ENCODE results near the gene NMT1. TPM values are rescaled to one million over a fixed set of nuclear protein-coding genes. Genes with fewer than 3 reads are reported as not detected.

NMT1 gene
- total RNA-seq, 4 donors from 2014 or later = 16.1 to 83.8 (median 43.4) TPM

DNA sequence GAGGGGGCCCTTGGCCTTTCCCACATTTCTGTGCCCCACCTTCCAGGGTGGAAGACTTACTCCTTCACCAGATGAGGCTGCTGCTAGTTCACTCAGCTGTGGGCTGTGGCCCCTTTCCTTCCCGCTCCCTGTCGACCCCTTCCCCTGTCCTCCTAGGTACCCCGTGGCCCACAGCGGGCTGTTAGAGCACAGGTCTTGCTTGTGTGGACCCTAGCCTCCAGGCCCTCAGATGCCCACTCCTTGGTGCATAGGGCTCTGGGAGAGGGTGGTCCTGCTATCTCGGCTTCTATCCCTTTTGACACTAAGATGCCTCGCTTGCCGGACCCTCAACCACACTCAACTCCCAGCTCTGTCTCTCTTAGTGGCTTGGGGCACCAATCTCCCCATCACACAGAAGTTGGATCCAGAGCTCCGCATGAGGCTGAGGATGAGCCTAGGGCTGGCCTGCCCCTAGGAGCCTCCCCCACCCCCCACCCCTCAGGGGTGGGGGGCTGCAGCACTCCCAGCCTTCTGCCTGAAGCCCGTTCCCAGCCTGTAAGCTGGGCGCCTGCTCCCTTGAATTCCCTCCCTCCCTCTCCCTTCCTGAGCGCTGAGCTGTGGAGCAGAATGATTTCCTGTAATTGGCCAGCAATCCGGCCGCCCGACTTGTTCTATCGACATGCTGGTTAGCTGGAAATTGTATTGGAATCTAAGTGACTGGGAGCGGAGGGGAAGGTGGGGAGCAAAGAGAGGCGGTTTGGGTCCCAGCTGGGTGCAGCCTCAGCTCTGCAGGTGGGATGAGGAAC is 40.6 kb upstream of the NMT1 start:
- H3K4me1 ChIP-seq = peaks cover 30 to 44% (median 30%) of the 10 kb centered on the region in 4 donors
- peak overlapping the region; percentile 76 to 85 (median 83) for H3K27ac ChIP-seq
- no peaks in the 10 kb centered on the region for H3K36me3 ChIP-seq
- TF ChIP-seq EP300 (IDR thresholded peaks at IDR 0.05; ENCODE audit: low read depth) (no peak), POLR2AphosphoS5 (IDR thresholded peaks at IDR 0.05) (no peak), POLR2A (IDR thresholded peaks at IDR 0.05) (no peak)
- TF ChIP-seq, protein P1, sequence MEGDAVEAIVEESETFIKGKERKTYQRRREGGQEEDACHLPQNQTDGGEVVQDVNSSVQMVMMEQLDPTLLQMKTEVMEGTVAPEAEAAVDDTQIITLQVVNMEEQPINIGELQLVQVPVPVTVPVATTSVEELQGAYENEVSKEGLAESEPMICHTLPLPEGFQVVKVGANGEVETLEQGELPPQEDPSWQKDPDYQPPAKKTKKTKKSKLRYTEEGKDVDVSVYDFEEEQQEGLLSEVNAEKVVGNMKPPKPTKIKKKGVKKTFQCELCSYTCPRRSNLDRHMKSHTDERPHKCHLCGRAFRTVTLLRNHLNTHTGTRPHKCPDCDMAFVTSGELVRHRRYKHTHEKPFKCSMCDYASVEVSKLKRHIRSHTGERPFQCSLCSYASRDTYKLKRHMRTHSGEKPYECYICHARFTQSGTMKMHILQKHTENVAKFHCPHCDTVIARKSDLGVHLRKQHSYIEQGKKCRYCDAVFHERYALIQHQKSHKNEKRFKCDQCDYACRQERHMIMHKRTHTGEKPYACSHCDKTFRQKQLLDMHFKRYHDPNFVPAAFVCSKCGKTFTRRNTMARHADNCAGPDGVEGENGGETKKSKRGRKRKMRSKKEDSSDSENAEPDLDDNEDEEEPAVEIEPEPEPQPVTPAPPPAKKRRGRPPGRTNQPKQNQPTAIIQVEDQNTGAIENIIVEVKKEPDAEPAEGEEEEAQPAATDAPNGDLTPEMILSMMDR (IDR thresholded peaks at IDR 0.05) = no peak
- H3K4me3 ChIP-seq = no peak overlapping the region
- in situ Hi-C loops (cut with MboI; ENCODE audit: low pct_ligation_motif_present in 1 of 4, low pct_unique_long_range_greater_than_20kb in 1 of 4, low sequenced_read_pairs in 3 of 4) (loop anchor here in 2 of 4 donors (5.0 to 10.0 kb wide), 2 partner anchors 96 to 98 kb away; no protein-coding TSS in a partner anchor), intact Hi-C loops (cut with DNase I; ENCODE audit: low total_unique reads) (loop anchor here (5.0 kb wide), 2 partner anchors 77 to 248 kb away; no protein-coding TSS in a partner anchor)
- WGBS, 2 donors (ENCODE audit: low coverage in 1 of 2) = 50% methylated on average over 16 of the region's 17 CpGs; no CpG with 5 or more reads in 1 of the 2 donors
- peak; percentile 34 for DNase-seq
- H3K27me3 ChIP-seq = peaks cover 8% of the 10 kb centered on the region
- H3K9me3 ChIP-seq = no peaks in the 10 kb centered on the region

- peak overlapping the region in 3 of 4 donors; percentile 33 to 51 (median 35) for H3K4me3 ChIP-seq
- H3K9me3 ChIP-seq = no peaks in the 10 kb centered on the region
- peak overlapping the region; percentile 76 to 85 (median 83) for H3K27ac ChIP-seq
- DNase-seq = peak; percentile 72
- no peaks in the 10 kb centered on the region for H3K36me3 ChIP-seq
- H3K4me1 ChIP-seq = peaks cover 30 to 44% (median 30%) of the 10 kb centered on the region in 4 donors
- no peak for TF ChIP-seq EP300 (IDR thresholded peaks at IDR 0.05; ENCODE audit: low read depth)
- TF ChIP-seq POLR2A (IDR thresholded peaks at IDR 0.05) = peak; percentile 33
- TF ChIP-seq, protein P1 (IDR thresholded peaks at IDR 0.05) = peak in 4 of 5 experiments; percentile 65 to 90 (median 87)
- TF ChIP-seq POLR2AphosphoS5 (IDR thresholded peaks at IDR 0.05) = peak in 2 of 3 donors; percentile 43 to 64
- in situ Hi-C loops (cut with MboI; ENCODE audit: low pct_ligation_motif_present in 1 of 4, low pct_unique_long_range_greater_than_20kb in 1 of 4, low sequenced_read_pairs in 3 of 4) = loop anchor here in 2 of 4 donors (5.0 to 10.0 kb wide), 2 partner anchors 97 to 99 kb away; no protein-coding TSS in a partner anchor
- intact Hi-C loops (cut with DNase I; ENCODE audit: low total_unique reads) = loop anchor here (2.0 to 5.0 kb wide), 3 partner anchors 76 to 249 kb away; no protein-coding TSS in a partner anchor
- peaks cover 8% of the 10 kb centered on the region for H3K27me3 ChIP-seq
- 4 to 20% methylated on average over 1 to 48 of the region's 57 CpGs for WGBS, 2 donors (ENCODE audit: low coverage in 1 of 2)
Observed at GRCh38 chr17:45021607-45022287, 39.4 kb upstream of the NMT1 start.

DNA sequence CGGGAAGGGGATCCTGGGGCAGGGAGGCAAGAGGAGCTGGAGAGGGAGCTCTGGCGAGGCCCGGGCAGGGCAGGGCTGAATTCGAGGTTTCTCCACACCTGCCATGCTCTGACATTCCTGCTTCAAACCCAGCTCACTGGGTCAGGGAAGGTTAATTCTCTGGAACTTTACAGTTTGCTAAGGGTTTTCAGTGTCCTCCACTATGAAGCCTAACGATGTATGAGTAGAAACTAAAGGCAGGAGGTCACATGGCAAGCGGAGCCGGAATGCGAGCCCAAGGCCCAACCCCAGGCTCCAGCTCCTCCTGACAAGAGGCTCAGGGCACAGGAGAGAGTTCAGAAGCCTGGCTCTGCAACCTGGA is 38.8 kb upstream of the NMT1 start:
- WGBS, 2 donors (ENCODE audit: low coverage in 1 of 2) = 50% methylated on average over 8 of the region's 8 CpGs; no CpG with 5 or more reads in 1 of the 2 donors
- Histone ChIP-seq H3K27ac (peak overlapping the region; percentile 76 to 85 (median 83)), H3K4me3 (peak overlapping the region in 2 of 4 donors; percentile 35 to 51), H3K4me1 (peaks cover 30 to 44% (median 30%) of the 10 kb centered on the region in 4 donors), H3K27me3 (peaks cover 8% of the 10 kb centered on the region), H3K9me3 (no peaks in the 10 kb centered on the region), H3K36me3 (no peaks in the 10 kb centered on the region)
- intact Hi-C loops (cut with DNase I; ENCODE audit: low total_unique reads) (loop anchor here (2.0 to 5.0 kb wide), 3 partner anchors 75 to 250 kb away; no protein-coding TSS in a partner anchor), in situ Hi-C loops (cut with MboI; ENCODE audit: low pct_ligation_motif_present in 1 of 4, low pct_unique_long_range_greater_than_20kb in 1 of 4, low sequenced_read_pairs in 3 of 4) (loop anchor here in 2 of 4 donors (5.0 to 10.0 kb wide), 2 partner anchors 97 to 100 kb away; no protein-coding TSS in a partner anchor)
- TF ChIP-seq, protein P1 (IDR thresholded peaks at IDR 0.05) = peak in 4 of 5 experiments; percentile 7 to 47 (median 26)
- TF ChIP-seq POLR2AphosphoS5 (IDR thresholded peaks at IDR 0.05) = no peak
- TF ChIP-seq EP300 (IDR thresholded peaks at IDR 0.05; ENCODE audit: low read depth) = no peak
- TF ChIP-seq POLR2A (IDR thresholded peaks at IDR 0.05) = no peak
- DNase-seq = no peak
